ENCODE measurements around the gene PPME1.

Gene PPME1

GRCh38 chr11:74162681-74163467 lies 8.2 kb upstream of the PPME1 start:
- no peak for DNase-seq

- no peak for DNase-seq
These were observed 2.3 kb upstream of the PPME1 start for GRCh38 chr11:74168838-74169237.

GRCh38 chr11:74169738-74170458 lies 1.2 kb upstream of the PPME1 start:
- no peak for DNase-seq

- DNase-seq = no peak
These were observed 510 bp downstream of the PPME1 start for GRCh38 chr11:74171630-74171968.

GRCh38 chr11:74171997-74172396 lies 908 bp downstream of the PPME1 start:
- DNase-seq = no peak

- DNase-seq = no peak
These were observed 4.8 kb downstream of the PPME1 start for GRCh38 chr11:74175920-74176319.

- DNase-seq = no peak
These were observed 8.4 kb downstream of the PPME1 start for GRCh38 chr11:74179234-74180052.

- no peak for DNase-seq
These were observed 11.5 kb downstream of the PPME1 start for GRCh38 chr11:74182635-74183034.

- DNase-seq = no peak
These were observed 14.2 kb downstream of the PPME1 start for GRCh38 chr11:74185285-74185684.

GRCh38 chr11:74185695-74186094 lies 14.6 kb downstream of the PPME1 start:
- no peak for DNase-seq

GRCh38 chr11:74195828-74196227 lies 24.7 kb downstream of the PPME1 start:
- DNase-seq = no peak

GRCh38 chr11:74196781-74197486 lies 25.8 kb downstream of the PPME1 start:
- DNase-seq = no peak

- DNase-seq = no peak
These were observed 32.9 kb downstream of the PPME1 start for GRCh38 chr11:74203966-74204365.

GRCh38 chr11:74204701-74205100 lies 33.6 kb downstream of the PPME1 start:
- no peak for DNase-seq

GRCh38 chr11:74205181-74205580 lies 34.1 kb downstream of the PPME1 start:
- no peak for DNase-seq

GRCh38 chr11:74206746-74207145 lies 35.7 kb downstream of the PPME1 start:
- no peak for DNase-seq

- no peak for DNase-seq
These were observed 37.4 kb downstream of the PPME1 start for GRCh38 chr11:74208507-74208906.

GRCh38 chr11:74212533-74212932 lies 41.4 kb downstream of the PPME1 start:
- DNase-seq = no peak

- DNase-seq = no peak
These were observed 49.3 kb downstream of the PPME1 start for GRCh38 chr11:74220376-74220775.

GRCh38 chr11:74221816-74222215 lies 50.7 kb downstream of the PPME1 start:
- no peak for DNase-seq

GRCh38 chr11:74225565-74225964 lies 54.5 kb downstream of the PPME1 start:
- DNase-seq = no peak

GRCh38 chr11:74226907-74227306 lies 55.8 kb downstream of the PPME1 start:
- no peak for DNase-seq

Measured in activated effector memory CD4-positive, alpha-beta T cell treated with anti-CD3 and anti-CD28 coated beads, Interleukin-2, amount 50 U/mL, for 16 hours (primary cell).